Activated CD4-positive, alpha-beta memory T cell treated with anti-CD3 and anti-CD28 coated beads, Interleukin-2, amount 10 ng/mL, durations not matched to agents 7 days and 5 days (primary cell): ENCODE results near the gene FAM171A2. TPM values are rescaled to one million over a fixed set of nuclear protein-coding genes. Genes with fewer than 3 reads are reported as not detected.
"Not testable (repeated sequence)": the region's sequence is repeated elsewhere in the genome, so short reads cannot be mapped to it uniquely, and the experiment has no call there.

ENCODE experiments used
- CTCF ChIA-PET: fragments of 350-600 bp; sonication (Branson Sonifier 250); formaldehyde crosslinking; loops from one replicate; lab custom pipeline; 2021; ENCODE audit warnings: antibody characterized with exemption, inconsistent platforms; lab: Charles Lee
- POLR2A ChIA-PET: fragments of 350-600 bp; sonication (Branson Sonifier 250); formaldehyde crosslinking; loops from one replicate; lab custom pipeline; 2021; ENCODE audit warnings: antibody characterized with exemption; lab: Charles Lee
- DNase-seq: peaks from one replicate; pipeline ENCODE4 v3.0.0-alpha.2; 2020
- H3K27ac Mint-ChIP-seq: one replicate; pipeline ENCODE4 v1.8.0; 2021; ENCODE audit warnings: mild to moderate bottlenecking, mixed read lengths
- H3K27me3 Mint-ChIP-seq: one replicate; pipeline ENCODE4 v1.8.0; 2021; ENCODE audit warnings: mixed read lengths
- H3K36me3 Mint-ChIP-seq: one replicate; pipeline ENCODE4 v1.8.0; 2021; ENCODE audit warnings: low read depth, mixed read lengths
- H3K4me1 Mint-ChIP-seq: one replicate; pipeline ENCODE4 v1.8.0; 2021; ENCODE audit warnings: mixed read lengths
- H3K4me3 Mint-ChIP-seq: one replicate; pipeline ENCODE4 v1.8.0; 2021; ENCODE audit warnings: mild to moderate bottlenecking, mixed read lengths
- H3K9me3 Mint-ChIP-seq: one replicate; pipeline ENCODE4 v1.8.0; 2021; ENCODE audit warnings: mixed read lengths
- total RNA-seq, 2 experiments: library from RNA; stranded (reverse); gene quantifications; one replicate each; pipeline ENCODE4 v1.2.3, GENCODE V29; 2021

FAM171A2 gene
- total RNA-seq, 2 experiments from 2014 or later, result 0.10 TPM; not detected in 1

- H3K9me3 Mint-ChIP-seq, result no peaks in the 10 kb centered on the region
- no peak overlapping the region for H3K27ac Mint-ChIP-seq
- H3K4me1 Mint-ChIP-seq, result peaks cover 4% of the 10 kb centered on the region
- CTCF ChIA-PET, result no interaction called here
- peaks cover 22% of the 10 kb centered on the region for H3K27me3 Mint-ChIP-seq
- no peak for DNase-seq
- no peak overlapping the region for H3K4me3 Mint-ChIP-seq
- no peaks in the 10 kb centered on the region for H3K36me3 Mint-ChIP-seq
- POLR2A ChIA-PET, result no interaction called here
Observed at GRCh38 chr17:44379887-44380286, 16.2 kb upstream of the FAM171A2 start.

GRCh38 chr17:44378171-44378705, 14.6 kb upstream of the FAM171A2 start:
- H3K4me3 Mint-ChIP-seq, result no peak overlapping the region
- POLR2A ChIA-PET, result no interaction called here
- no peaks in the 10 kb centered on the region for H3K36me3 Mint-ChIP-seq
- peaks cover 16% of the 10 kb centered on the region for H3K27me3 Mint-ChIP-seq
- CTCF ChIA-PET, result no interaction called here
- H3K4me1 Mint-ChIP-seq, result no peaks in the 10 kb centered on the region
- DNase-seq, result no peak
- H3K9me3 Mint-ChIP-seq, result no peaks in the 10 kb centered on the region
- H3K27ac Mint-ChIP-seq, result no peak overlapping the region

GRCh38 chr17:44376779-44377178, 13.1 kb upstream of the FAM171A2 start:
- CTCF ChIA-PET, result interaction anchor here (1.0 to 1.7 kb wide), 4 partner anchors 9 to 26 kb away, joined by 3 to 5 read pairs (median 4); partner anchors contain the start of gene FAM171A2
- Mint-ChIP-seq H3K36me3 (no peaks in the 10 kb centered on the region), H3K9me3 (no peaks in the 10 kb centered on the region), H3K4me1 (no peaks in the 10 kb centered on the region), H3K4me3 (no peak overlapping the region), H3K27ac (no peak overlapping the region), H3K27me3 (peaks cover 8% of the 10 kb centered on the region)
- no peak for DNase-seq
- POLR2A ChIA-PET, result interaction anchor here (2.1 kb wide), 1 partner anchor 14 kb away, joined by 6 read pairs; the partner anchor contains the start of gene FAM171A2

- H3K27me3 Mint-ChIP-seq, result peaks cover 9% of the 10 kb centered on the region
- ChIA-PET CTCF (interaction anchor here (1.0 to 1.7 kb wide), 4 partner anchors 8 to 25 kb away, joined by 3 to 5 read pairs (median 4); partner anchors contain the start of gene FAM171A2), POLR2A (interaction anchor here (2.1 kb wide), 1 partner anchor 13 kb away, joined by 6 read pairs; the partner anchor contains the start of gene FAM171A2)
- no peak overlapping the region for H3K27ac Mint-ChIP-seq
- H3K36me3 Mint-ChIP-seq, result no peaks in the 10 kb centered on the region
- no peak overlapping the region for H3K4me3 Mint-ChIP-seq
- DNase-seq, result no peak
- H3K9me3 Mint-ChIP-seq, result no peaks in the 10 kb centered on the region
- no peaks in the 10 kb centered on the region for H3K4me1 Mint-ChIP-seq
Observed at GRCh38 chr17:44376124-44376523, 12.5 kb upstream of the FAM171A2 start.

GRCh38 chr17:44375196-44376017, 11.8 kb upstream of the FAM171A2 start:
- no peak overlapping the region for H3K4me3 Mint-ChIP-seq
- H3K4me1 Mint-ChIP-seq, result no peaks in the 10 kb centered on the region
- ChIA-PET POLR2A (interaction anchor here (0.8 to 2.1 kb wide), 2 partner anchors 12 kb away, joined by 3 to 6 read pairs; partner anchors contain the start of gene FAM171A2), CTCF (interaction anchor here (1.0 to 1.7 kb wide), 4 partner anchors 8 to 24 kb away, joined by 3 to 5 read pairs (median 4); partner anchors contain the start of gene FAM171A2)
- no peaks in the 10 kb centered on the region for H3K9me3 Mint-ChIP-seq
- no peak for DNase-seq
- H3K27me3 Mint-ChIP-seq, result peaks cover 12% of the 10 kb centered on the region
- no peaks in the 10 kb centered on the region for H3K36me3 Mint-ChIP-seq
- H3K27ac Mint-ChIP-seq, result no peak overlapping the region

- POLR2A ChIA-PET, result interaction anchor here (0.8 to 2.1 kb wide), 2 partner anchors 11 to 13 kb away, joined by 3 to 6 read pairs; partner anchors contain the start of gene FAM171A2
- Mint-ChIP-seq H3K4me1 (peaks cover 3% of the 10 kb centered on the region), H3K27me3 (peaks cover 15% of the 10 kb centered on the region), H3K27ac (no peak overlapping the region), H3K9me3 (no peaks in the 10 kb centered on the region), H3K4me3 (no peak overlapping the region), H3K36me3 (no peaks in the 10 kb centered on the region)
- DNase-seq, result no peak
- CTCF ChIA-PET, result no interaction called here
Observed at GRCh38 chr17:44374306-44375195, 10.9 kb upstream of the FAM171A2 start.

- Mint-ChIP-seq H3K4me3 (no peak overlapping the region), H3K36me3 (no peaks in the 10 kb centered on the region), H3K27me3 (peaks cover 30% of the 10 kb centered on the region), H3K9me3 (no peaks in the 10 kb centered on the region), H3K27ac (no peak overlapping the region), H3K4me1 (peaks cover 7% of the 10 kb centered on the region)
- ChIA-PET CTCF (interaction anchor here (1.3 kb wide), 1 partner anchor 9 kb away, joined by 4 read pairs; the partner anchor contains the start of gene FAM171A2), POLR2A (no interaction called here)
- DNase-seq, result no peak
Observed at GRCh38 chr17:44372036-44372435, 8.4 kb upstream of the FAM171A2 start.

GRCh38 chr17:44369414-44370023, 5.9 kb upstream of the FAM171A2 start:
- not testable (repeated sequence) for H3K36me3 Mint-ChIP-seq, H3K9me3 Mint-ChIP-seq, DNase-seq, H3K27ac Mint-ChIP-seq, H3K4me1 Mint-ChIP-seq, H3K4me3 Mint-ChIP-seq
- CTCF ChIA-PET, result interaction anchor here (0.6 to 1.8 kb wide), 5 partner anchors 11 to 68 kb away, joined by 3 to 8 read pairs (median 3); no protein-coding TSS in a partner anchor
- H3K27me3 Mint-ChIP-seq, result peaks cover 43% of the 10 kb centered on the region
- POLR2A ChIA-PET, result interaction anchor here (0.7 kb wide), 1 partner anchor 12 kb away, joined by 3 read pairs; no protein-coding TSS in a partner anchor

- H3K27ac Mint-ChIP-seq, H3K4me3 Mint-ChIP-seq, DNase-seq, H3K4me1 Mint-ChIP-seq, H3K9me3 Mint-ChIP-seq, H3K36me3 Mint-ChIP-seq: not testable (repeated sequence)
- CTCF ChIA-PET, result interaction anchor here (0.6 to 1.3 kb wide), 3 partner anchors 8 to 27 kb away, joined by 3 to 4 read pairs (median 3); no protein-coding TSS in a partner anchor
- POLR2A ChIA-PET, result interaction anchor here (0.7 to 1.2 kb wide), 2 partner anchors 10 to 12 kb away, joined by 3 read pairs; no protein-coding TSS in a partner anchor
- peaks cover 44% of the 10 kb centered on the region for H3K27me3 Mint-ChIP-seq
Observed at GRCh38 chr17:44368391-44369243, 5.0 kb upstream of the FAM171A2 start.

GRCh38 chr17:44367231-44367979, 3.8 kb upstream of the FAM171A2 start:
- peaks cover 11% of the 10 kb centered on the region for H3K4me1 Mint-ChIP-seq
- H3K9me3 Mint-ChIP-seq, result no peaks in the 10 kb centered on the region
- no peak overlapping the region for H3K4me3 Mint-ChIP-seq
- ChIA-PET POLR2A (interaction anchor here (0.8 to 1.2 kb wide), 2 partner anchors 9 to 147 kb away, joined by 3 to 4 read pairs; no protein-coding TSS in a partner anchor), CTCF (interaction anchor here (1.3 kb wide), 1 partner anchor 9 kb away, joined by 4 read pairs; no protein-coding TSS in a partner anchor)
- peaks cover 45% of the 10 kb centered on the region for H3K27me3 Mint-ChIP-seq
- H3K36me3 Mint-ChIP-seq, result no peaks in the 10 kb centered on the region
- H3K27ac Mint-ChIP-seq, result no peak overlapping the region
- no peak for DNase-seq
